ENCODE results near the gene FBXL14.

GRCh38 chr12:1611803-1612572, 17.6 kb upstream of the FBXL14 start:
- TF ChIP-seq CTCF (conservative IDR thresholded peaks at IDR 0.05 in 1 of 2, IDR thresholded peaks at IDR 0.05 in 1 of 2; ENCODE audit: extremely low read depth in 1 of 2, insufficient read depth in 1 of 2, low read depth in 1 of 2, low read length in 2 of 2) (no peak), EZH2 (IDR thresholded peaks at IDR 0.05; ENCODE audit: borderline replicate concordance, low read length) (no peak)
